RWPE2 (cell line): Measurements from ENCODE around the gene PIM1.
A peak's percentile ranks its signal among the peaks of the same experiment; 100 is the strongest.

ENCODE experiments used
- ATAC-seq: fragments of 200-7000 bp; cut with Tn5 transposase; 3 replicates; pipeline ENCODE4 v1.9.1; 2021; ENCODE audit warnings: low read depth
- DNase-seq: peaks from one replicate; pipeline ENCODE4 v3.0.0-alpha.2; 2020; ENCODE audit warnings: low spot score
- H3K27ac ChIP-seq: fragments of 450-650 bp; 2 replicates; pipeline ENCODE4 v1.5.1; 2017; ENCODE audit warnings: mild to moderate bottlenecking; ENCODE audit not compliant: poor library complexity, severe bottlenecking
- H3K27me3 ChIP-seq: fragments of 250-450 bp; sonication (Bioruptor Pico); 2 replicates; pipeline ENCODE4 v1.5.1; 2021; ENCODE audit warnings: mild to moderate bottlenecking, moderate library complexity; ENCODE audit not compliant: insufficient read depth, poor library complexity, severe bottlenecking
- H3K36me3 ChIP-seq: fragments of 250-450 bp; sonication (Bioruptor Pico); 2 replicates; pipeline ENCODE4 v1.5.1; 2020; ENCODE audit warnings: low read depth, mild to moderate bottlenecking, moderate library complexity
- H3K4me1 ChIP-seq: fragments of 250-450 bp; sonication (Bioruptor Pico); 2 replicates; pipeline ENCODE4 v1.5.1; 2021; ENCODE audit warnings: mild to moderate bottlenecking, moderate library complexity; ENCODE audit not compliant: insufficient read depth, poor library complexity, severe bottlenecking
- H3K4me3 ChIP-seq: fragments of 250-450 bp; sonication (Bioruptor Pico); 2 replicates; pipeline ENCODE4 v1.5.1; 2021; ENCODE audit warnings: mild to moderate bottlenecking, moderate library complexity; ENCODE audit not compliant: severe bottlenecking
- H3K9me3 ChIP-seq: fragments of 250-450 bp; sonication (Bioruptor Pico); 2 replicates; pipeline ENCODE4 v1.5.1; 2021; ENCODE audit warnings: mild to moderate bottlenecking, moderate library complexity; ENCODE audit not compliant: severe bottlenecking
- CTCF ChIP-seq: fragments of 450-650 bp; IDR thresholded peaks from one replicate; pipeline ENCODE4 v1.5.1; 2017; ENCODE audit warnings: mild to moderate bottlenecking, moderate library complexity; ENCODE audit not compliant: poor library complexity, severe bottlenecking

Gene PIM1

GRCh38 chr6:37134396-37135191, 35.4 kb upstream of the PIM1 start:
- peak; percentile 87 for DNase-seq
- peaks cover 54% of the 10 kb centered on the region for H3K4me1 ChIP-seq
- no peak overlapping the region for H3K4me3 ChIP-seq

GRCh38 chr6:37135835-37136694, 33.9 kb upstream of the PIM1 start:
- ATAC-seq (no peak), DNase-seq (no peak)
- no peak overlapping the region for H3K4me3 ChIP-seq
- no peaks in the 10 kb centered on the region for H3K9me3 ChIP-seq
- peak overlapping the region; percentile 98 for H3K27ac ChIP-seq
- H3K36me3 ChIP-seq, result no peaks in the 10 kb centered on the region
- no peaks in the 10 kb centered on the region for H3K27me3 ChIP-seq
- no peak for TF ChIP-seq CTCF
- H3K4me1 ChIP-seq, result peaks cover 48% of the 10 kb centered on the region

More at GRCh38 chr6:37134396-37135191, 35.4 kb upstream of the PIM1 start:
- no peaks in the 10 kb centered on the region for H3K27me3 ChIP-seq
- peak; percentile 82 for ATAC-seq
- no peaks in the 10 kb centered on the region for H3K9me3 ChIP-seq
- H3K36me3 ChIP-seq, result no peaks in the 10 kb centered on the region
- peak overlapping the region; percentile 98 for H3K27ac ChIP-seq
- TF ChIP-seq CTCF, result no peak

- Histone ChIP-seq H3K9me3 (no peaks in the 10 kb centered on the region), H3K36me3 (no peaks in the 10 kb centered on the region), H3K27me3 (no peaks in the 10 kb centered on the region), H3K4me1 (peaks cover 52% of the 10 kb centered on the region), H3K4me3 (no peak overlapping the region), H3K27ac (peak overlapping the region; percentile 98)
- no peak for TF ChIP-seq CTCF
- DNase-seq (no peak), ATAC-seq (no peak)
Observed at GRCh38 chr6:37136821-37137200, 33.1 kb upstream of the PIM1 start.

GRCh38 chr6:37137201-37138090, 32.5 kb upstream of the PIM1 start:
- H3K27me3 ChIP-seq, result no peaks in the 10 kb centered on the region
- ATAC-seq (peak; percentile 80), DNase-seq (peak; percentile 80)
- peaks cover 53% of the 10 kb centered on the region for H3K4me1 ChIP-seq
- no peak for TF ChIP-seq CTCF
- no peaks in the 10 kb centered on the region for H3K36me3 ChIP-seq
- no peaks in the 10 kb centered on the region for H3K9me3 ChIP-seq
- no peak overlapping the region for H3K4me3 ChIP-seq
- peak overlapping the region; percentile 98 for H3K27ac ChIP-seq
